Activated naive CD4-positive, alpha-beta T cell treated with anti-CD3 and anti-CD28 coated beads, Interleukin-2, amount 50 U/mL, for 72 hours (primary cell): ENCODE data around the gene SPATS2. TPM values are rescaled to one million over a fixed set of nuclear protein-coding genes. Genes with fewer than 3 reads are reported as not detected.

Experiments
- ATAC-seq, 2 donors: fragments of 150-1000 bp; cut with Tn5 transposase; 2 replicates each; pipeline ENCODE4 v1.10.0; 2021; ENCODE audit warnings: mild to moderate bottlenecking in 2 of 2, moderate library complexity in 2 of 2
- DNase-seq, 2 donors: peaks; one replicate each; pipeline ENCODE4 v3.0.0; 2021 to 2022; ENCODE audit warnings: low spot score in 2 of 2
- H3K27ac Mint-ChIP-seq, 2 donors: one replicate each; pipeline ENCODE4 v1.8.0; 2022; ENCODE audit warnings: mild to moderate bottlenecking in 2 of 2, mixed read lengths in 2 of 2
- H3K36me3 Mint-ChIP-seq, 2 donors: one replicate each; pipeline ENCODE4 v1.8.0; 2022; ENCODE audit warnings: mixed read lengths in 2 of 2
- H3K9me3 Mint-ChIP-seq, 2 donors: one replicate each; pipeline ENCODE4 v1.8.0; 2022; ENCODE audit warnings: mixed read lengths in 2 of 2
- total RNA-seq, 2 donors: library from RNA; stranded (reverse); gene quantifications; one replicate each; pipeline ENCODE4 v1.2.3, GENCODE V29; 2022

Gene SPATS2
- total RNA-seq, 2 donors from 2014 or later = 14.3 to 20.8 TPM

GRCh38 chr12:49344486-49345050, 22.7 kb upstream of the SPATS2 start:
- H3K9me3 Mint-ChIP-seq = no peaks in the 10 kb centered on the region
- ATAC-seq (no peak), DNase-seq (peak in 1 of 2 donors; percentile 16)
- H3K36me3 Mint-ChIP-seq = no peaks in the 10 kb centered on the region
- no peak overlapping the region for H3K27ac Mint-ChIP-seq

GRCh38 chr12:49345051-49345824, 22.0 kb upstream of the SPATS2 start:
- Mint-ChIP-seq H3K27ac (no peak overlapping the region), H3K36me3 (no peaks in the 10 kb centered on the region), H3K9me3 (no peaks in the 10 kb centered on the region)
- DNase-seq = peak in 1 of 2 donors; percentile 54
- no peak for ATAC-seq

- no peaks in the 10 kb centered on the region for H3K9me3 Mint-ChIP-seq
- no peaks in the 10 kb centered on the region for H3K36me3 Mint-ChIP-seq
- ATAC-seq (no peak), DNase-seq (peak in 1 of 2 donors; percentile 47)
- H3K27ac Mint-ChIP-seq = no peak overlapping the region
These were observed 21.2 kb upstream of the SPATS2 start for GRCh38 chr12:49345825-49346658.

- H3K27ac Mint-ChIP-seq = no peak within 1 kb of the TSS
- no peaks in the 10 kb centered on the region for H3K9me3 Mint-ChIP-seq
- no peaks in the 10 kb centered on the region for H3K36me3 Mint-ChIP-seq
- peak in 1 of 2 donors; percentile 55 for DNase-seq
- peak in 1 of 2 donors; percentile 15 for ATAC-seq
These were observed 20.5 kb upstream of the SPATS2 start, which contains the start of gene DNAJC22 for GRCh38 chr12:49346659-49347310. DNAJC22 (plus strand) TSS chr12:49346888; CDS start chr12:49348873, 1,985 bp downstream.

- H3K36me3 Mint-ChIP-seq = no peaks in the 10 kb centered on the region
- no peak overlapping the region for H3K27ac Mint-ChIP-seq
- H3K9me3 Mint-ChIP-seq = no peaks in the 10 kb centered on the region
- DNase-seq (peak; percentile 66 to 93), ATAC-seq (peak; percentile 74 to 79)
These were observed 19.7 kb upstream of the SPATS2 start for GRCh38 chr12:49347311-49348193.

GRCh38 chr12:49348781-49349180, 18.5 kb upstream of the SPATS2 start:
- Mint-ChIP-seq H3K9me3 (no peaks in the 10 kb centered on the region), H3K36me3 (no peaks in the 10 kb centered on the region), H3K27ac (no peak overlapping the region)
- ATAC-seq (no peak), DNase-seq (no peak)

GRCh38 chr12:49349266-49349665, 18.0 kb upstream of the SPATS2 start:
- no peaks in the 10 kb centered on the region for H3K36me3 Mint-ChIP-seq
- ATAC-seq (no peak), DNase-seq (no peak)
- no peak overlapping the region for H3K27ac Mint-ChIP-seq
- no peaks in the 10 kb centered on the region for H3K9me3 Mint-ChIP-seq

- no peak for ATAC-seq
- Mint-ChIP-seq H3K9me3 (no peaks in the 10 kb centered on the region), H3K36me3 (no peaks in the 10 kb centered on the region), H3K27ac (no peak overlapping the region)
- DNase-seq = no peak
These were observed 14.9 kb upstream of the SPATS2 start for GRCh38 chr12:49352351-49352750.

GRCh38 chr12:49355913-49356312, 11.3 kb upstream of the SPATS2 start:
- ATAC-seq = no peak
- Mint-ChIP-seq H3K36me3 (no peaks in the 10 kb centered on the region), H3K9me3 (no peaks in the 10 kb centered on the region), H3K27ac (no peak overlapping the region)
- no peak for DNase-seq

GRCh38 chr12:49357103-49357678, 10.1 kb upstream of the SPATS2 start:
- Mint-ChIP-seq H3K36me3 (no peaks in the 10 kb centered on the region), H3K9me3 (no peaks in the 10 kb centered on the region), H3K27ac (no peak overlapping the region)
- DNase-seq = no peak
- ATAC-seq = no peak

GRCh38 chr12:49358483-49359141, 8.7 kb upstream of the SPATS2 start:
- H3K9me3 Mint-ChIP-seq = no peaks in the 10 kb centered on the region
- DNase-seq = peak in 1 of 2 donors; percentile 52
- no peaks in the 10 kb centered on the region for H3K36me3 Mint-ChIP-seq
- peak; percentile 84 to 94 for ATAC-seq
- H3K27ac Mint-ChIP-seq = no peak overlapping the region

- DNase-seq (no peak), ATAC-seq (no peak)
- no peak overlapping the region for H3K27ac Mint-ChIP-seq
- H3K9me3 Mint-ChIP-seq = no peaks in the 10 kb centered on the region
- H3K36me3 Mint-ChIP-seq = no peaks in the 10 kb centered on the region
These were observed 7.6 kb upstream of the SPATS2 start for GRCh38 chr12:49359671-49360070.

GRCh38 chr12:49362077-49362476, 5.2 kb upstream of the SPATS2 start:
- Mint-ChIP-seq H3K36me3 (peaks cover 0 to 6% of the 10 kb centered on the region in 2 donors), H3K9me3 (no peaks in the 10 kb centered on the region), H3K27ac (no peak overlapping the region)
- ATAC-seq (no peak), DNase-seq (no peak)

- peaks cover 6 to 7% of the 10 kb centered on the region in 2 donors for H3K36me3 Mint-ChIP-seq
- no peak for ATAC-seq
- DNase-seq = no peak
- no peaks in the 10 kb centered on the region for H3K9me3 Mint-ChIP-seq
- no peak overlapping the region for H3K27ac Mint-ChIP-seq
These were observed 2.3 kb upstream of the SPATS2 start for GRCh38 chr12:49364989-49365388.

- Mint-ChIP-seq H3K9me3 (no peaks in the 10 kb centered on the region), H3K36me3 (peaks cover 6 to 7% of the 10 kb centered on the region in 2 donors), H3K27ac (peak overlapping the region; percentile 92 to 97)
- DNase-seq (no peak), ATAC-seq (peak in 1 of 2 donors; percentile 39)
These were observed 1.7 kb upstream of the SPATS2 start for GRCh38 chr12:49365542-49365941.
